Subcutaneous abdominal adipose tissue (tissue), 5 donors: ENCODE results near the gene VPS4B.

ENCODE experiments used
- H3K27ac ChIP-seq: one replicate; pipeline ENCODE4 v1.7.0; 2013; ENCODE audit warnings: low read depth, mild to moderate bottlenecking, inconsistent platforms, low read length, moderate library complexity
- H3K27me3 ChIP-seq, 5 donors: one replicate each; pipeline ENCODE4 v1.7.0; 2013; ENCODE audit warnings: low read length in 5 of 5, inconsistent platforms in 1 of 5; ENCODE audit not compliant: control insufficient read depth in 5 of 5, insufficient read depth in 4 of 5
- H3K36me3 ChIP-seq, 5 donors: one replicate each; pipeline ENCODE4 v1.7.0; 2013; ENCODE audit warnings: low read length in 5 of 5; ENCODE audit not compliant: control insufficient read depth in 5 of 5, insufficient read depth in 5 of 5
- H3K4me1 ChIP-seq, 5 donors: one replicate each; pipeline ENCODE4 v1.7.0; 2013; ENCODE audit warnings: low read length in 5 of 5, mild to moderate bottlenecking in 3 of 5, moderate library complexity in 1 of 5; ENCODE audit not compliant: control insufficient read depth in 5 of 5, insufficient read depth in 5 of 5
- H3K4me3 ChIP-seq, 5 donors: one replicate each; pipeline ENCODE4 v1.7.0; 2013; ENCODE audit warnings: low read length in 5 of 5, low read depth in 1 of 5
- H3K9ac ChIP-seq, 5 donors: one replicate each; pipeline ENCODE4 v1.7.0; 2013; ENCODE audit warnings: low read length in 5 of 5, mild to moderate bottlenecking in 4 of 5, moderate library complexity in 3 of 5
- H3K9me3 ChIP-seq, 5 donors: one replicate each; pipeline ENCODE4 v1.7.0; 2013; ENCODE audit warnings: low read length in 5 of 5; ENCODE audit not compliant: control insufficient read depth in 5 of 5
- donor health status: healthy.
- donor health status: healthy.
- donor health status: healthy.
- donor health status: healthy.
- donor health status: healthy.

The VPS4B gene

DNA sequence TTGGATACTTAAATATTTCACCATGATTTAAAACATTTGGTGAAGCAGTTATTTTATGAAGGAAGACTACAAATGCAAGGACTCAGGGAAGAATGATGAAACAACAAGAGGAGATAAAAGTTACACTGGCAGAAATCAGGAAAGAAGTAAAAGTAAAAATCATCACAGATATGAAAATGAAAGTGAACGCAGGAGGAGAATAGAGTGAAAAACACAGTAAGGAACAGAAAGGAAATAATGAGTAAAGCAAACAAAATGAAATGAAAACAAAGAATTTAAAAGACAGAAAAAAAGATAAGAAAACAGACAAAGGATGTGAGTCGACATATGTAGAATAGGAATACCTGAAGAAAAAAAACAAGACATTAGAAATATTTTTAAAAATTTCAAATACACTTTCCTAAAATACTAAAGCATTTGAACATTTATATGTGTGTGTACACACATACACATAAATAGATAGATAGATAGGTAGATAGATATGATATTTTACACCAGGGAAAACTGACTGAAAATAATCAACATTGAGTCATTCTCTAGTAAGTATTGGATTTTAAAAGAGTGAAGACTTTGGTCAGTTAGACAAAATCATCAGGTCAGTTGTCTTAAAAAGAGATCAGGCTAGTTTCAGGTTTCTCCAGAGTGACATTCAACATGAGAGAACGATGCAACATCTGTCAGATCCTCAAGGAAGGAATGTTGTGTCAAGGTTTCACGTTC is 43.2 kb downstream of the VPS4B start:
- Histone ChIP-seq H3K4me1 (no peaks in the 10 kb centered on the region), H3K27me3 (no peaks in the 10 kb centered on the region), H3K36me3 (peaks cover 0 to 3% (median 0%) of the 10 kb centered on the region in 5 donors), H3K4me3 (no peak overlapping the region), H3K9me3 (peaks cover 0 to 13% (median 12%) of the 10 kb centered on the region in 5 donors), H3K27ac (no peak overlapping the region), H3K9ac (no peak overlapping the region)

DNA sequence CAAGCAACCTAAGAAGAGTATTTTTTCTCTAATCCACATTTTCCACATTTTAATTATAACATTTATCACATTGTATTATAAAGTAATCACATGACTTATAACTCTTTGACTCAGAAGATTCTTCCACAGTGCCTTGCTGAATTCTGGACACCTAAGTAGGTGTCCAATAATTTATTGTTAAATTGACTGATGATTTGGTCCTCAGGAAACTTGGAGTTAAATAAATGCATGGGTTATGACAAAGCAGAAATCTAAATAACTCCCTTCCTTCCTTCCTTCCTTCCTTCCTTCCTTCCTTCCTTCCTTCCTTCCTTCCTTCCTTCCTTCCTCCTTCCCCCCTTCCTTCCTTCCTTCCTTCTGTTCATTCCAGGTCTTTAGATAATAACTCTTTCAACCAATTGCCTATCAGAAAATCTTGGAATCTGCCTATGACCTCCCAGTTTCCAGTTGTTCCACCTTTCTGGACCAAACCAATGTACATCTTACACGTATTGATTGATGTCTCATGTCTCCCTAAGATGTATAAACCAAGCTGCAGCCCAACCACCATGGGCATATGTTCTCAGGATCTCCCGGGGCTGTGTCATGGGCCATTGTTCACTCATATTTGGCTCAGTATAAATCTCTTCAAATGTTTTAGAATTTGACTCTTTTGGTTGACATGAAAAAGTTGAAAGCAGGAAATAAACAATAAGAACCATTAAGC is 44.8 kb downstream of the VPS4B start:
- H3K9me3 ChIP-seq = peaks cover 0 to 13% (median 9%) of the 10 kb centered on the region in 5 donors
- H3K27me3 ChIP-seq = no peaks in the 10 kb centered on the region
- H3K4me3 ChIP-seq = no peak overlapping the region
- no peak overlapping the region for H3K27ac ChIP-seq
- H3K4me1 ChIP-seq = no peaks in the 10 kb centered on the region
- no peaks in the 10 kb centered on the region for H3K36me3 ChIP-seq
- no peak overlapping the region for H3K9ac ChIP-seq

DNA sequence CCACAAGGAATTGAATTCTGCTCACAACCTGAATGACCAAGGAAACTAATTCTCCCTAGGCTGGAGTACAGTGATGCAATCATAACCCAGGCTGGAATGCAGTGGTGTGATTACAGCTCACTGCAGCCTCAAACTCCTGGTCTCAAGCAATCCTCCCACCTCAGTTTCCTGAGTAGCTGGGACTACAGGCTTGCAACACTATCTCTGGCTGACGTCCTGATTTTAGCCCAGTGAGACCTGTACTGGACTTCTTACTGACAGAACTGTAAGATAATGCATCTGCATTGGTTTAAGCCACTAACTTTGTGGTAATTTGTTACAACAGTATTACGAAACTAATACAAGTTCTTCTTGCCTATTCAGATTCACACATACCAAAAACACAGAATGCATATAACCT is 45.7 kb downstream of the VPS4B start:
- no peak overlapping the region for H3K27ac ChIP-seq
- no peak overlapping the region for H3K4me3 ChIP-seq
- no peaks in the 10 kb centered on the region for H3K27me3 ChIP-seq
- H3K4me1 ChIP-seq = no peaks in the 10 kb centered on the region
- no peak overlapping the region for H3K9ac ChIP-seq
- no peaks in the 10 kb centered on the region for H3K36me3 ChIP-seq
- peaks cover 0 to 13% (median 9%) of the 10 kb centered on the region in 5 donors for H3K9me3 ChIP-seq

DNA sequence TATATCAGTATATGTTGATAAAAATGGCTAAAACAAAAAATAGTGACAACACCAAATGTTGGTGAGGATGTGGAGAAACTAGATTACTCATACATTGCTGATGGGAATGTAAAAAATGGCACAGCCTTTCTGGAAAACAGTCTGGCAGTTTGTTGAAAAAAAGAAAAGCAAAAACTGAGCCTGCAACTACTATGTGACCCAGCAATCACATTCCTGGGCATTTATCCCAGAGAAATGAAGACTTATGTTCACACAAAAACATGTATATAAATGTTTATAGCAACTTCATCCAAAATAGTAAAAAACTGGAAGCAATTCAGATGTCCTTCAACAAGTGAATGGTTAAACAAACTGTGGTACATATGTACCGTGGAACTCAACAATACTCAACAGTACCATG is 47.7 kb downstream of the VPS4B start:
- H3K27me3 ChIP-seq = no peaks in the 10 kb centered on the region
- H3K36me3 ChIP-seq = no peaks in the 10 kb centered on the region
- H3K4me3 ChIP-seq = no peak overlapping the region
- H3K27ac ChIP-seq = no peak overlapping the region
- H3K9ac ChIP-seq = no peak overlapping the region
- H3K9me3 ChIP-seq = peaks cover 0 to 13% (median 9%) of the 10 kb centered on the region in 5 donors
- no peaks in the 10 kb centered on the region for H3K4me1 ChIP-seq

DNA sequence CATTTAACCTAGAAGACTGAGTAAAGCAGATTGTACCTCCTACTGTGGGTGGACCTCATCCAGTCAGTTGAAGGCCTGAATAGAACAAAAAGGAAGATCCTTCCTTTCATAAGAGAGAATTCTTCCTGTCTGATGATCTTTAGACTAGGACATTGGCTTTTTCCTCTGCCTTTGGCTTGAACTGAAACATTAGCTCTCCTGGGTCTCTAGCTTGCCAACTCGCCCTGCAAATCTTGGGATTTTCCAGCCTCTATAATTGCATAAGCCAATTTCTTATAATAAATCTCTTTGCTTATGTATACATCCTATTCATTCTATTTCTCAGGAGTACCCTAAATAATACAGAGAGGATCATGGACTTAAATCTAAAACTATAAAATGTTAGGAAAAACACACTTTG is 49.1 kb downstream of the VPS4B start:
- H3K9ac ChIP-seq = no peak overlapping the region
- peaks cover 0 to 4% (median 2%) of the 10 kb centered on the region in 5 donors for H3K4me1 ChIP-seq
- H3K27ac ChIP-seq = no peak overlapping the region
- H3K27me3 ChIP-seq = no peaks in the 10 kb centered on the region
- no peaks in the 10 kb centered on the region for H3K36me3 ChIP-seq
- H3K4me3 ChIP-seq = no peak overlapping the region
- H3K9me3 ChIP-seq = peaks cover 0 to 13% (median 9%) of the 10 kb centered on the region in 5 donors

DNA sequence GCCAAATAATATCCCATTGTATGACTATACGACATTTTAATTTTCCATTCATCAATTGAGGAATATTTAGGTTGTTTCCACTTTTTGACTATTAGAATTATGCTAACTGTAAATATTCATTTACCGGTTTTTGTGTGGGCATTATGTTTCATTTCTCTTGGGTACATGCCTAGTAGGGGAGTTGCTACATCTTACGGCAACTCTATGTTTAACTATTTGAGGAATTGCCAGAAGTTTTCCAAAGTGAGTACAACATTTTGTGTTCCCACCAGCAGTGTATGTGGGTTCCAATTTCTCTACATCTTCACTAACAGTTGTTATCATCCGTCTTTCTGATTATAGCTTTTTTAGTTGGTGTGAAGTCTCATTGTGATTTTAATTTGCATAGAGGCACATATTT is 53.7 kb downstream of the VPS4B start:
- Histone ChIP-seq H3K9me3 (peaks cover 0 to 4% (median 0%) of the 10 kb centered on the region in 5 donors), H3K4me1 (peaks cover 2 to 25% (median 21%) of the 10 kb centered on the region in 5 donors), H3K9ac (peak overlapping the region in 2 of 5 donors; percentile 89 to 90), H3K36me3 (no peaks in the 10 kb centered on the region), H3K27ac (peak overlapping the region; percentile 93), H3K4me3 (peak overlapping the region in 3 of 5 donors; percentile 92 to 95 (median 94)), H3K27me3 (no peaks in the 10 kb centered on the region)

DNA sequence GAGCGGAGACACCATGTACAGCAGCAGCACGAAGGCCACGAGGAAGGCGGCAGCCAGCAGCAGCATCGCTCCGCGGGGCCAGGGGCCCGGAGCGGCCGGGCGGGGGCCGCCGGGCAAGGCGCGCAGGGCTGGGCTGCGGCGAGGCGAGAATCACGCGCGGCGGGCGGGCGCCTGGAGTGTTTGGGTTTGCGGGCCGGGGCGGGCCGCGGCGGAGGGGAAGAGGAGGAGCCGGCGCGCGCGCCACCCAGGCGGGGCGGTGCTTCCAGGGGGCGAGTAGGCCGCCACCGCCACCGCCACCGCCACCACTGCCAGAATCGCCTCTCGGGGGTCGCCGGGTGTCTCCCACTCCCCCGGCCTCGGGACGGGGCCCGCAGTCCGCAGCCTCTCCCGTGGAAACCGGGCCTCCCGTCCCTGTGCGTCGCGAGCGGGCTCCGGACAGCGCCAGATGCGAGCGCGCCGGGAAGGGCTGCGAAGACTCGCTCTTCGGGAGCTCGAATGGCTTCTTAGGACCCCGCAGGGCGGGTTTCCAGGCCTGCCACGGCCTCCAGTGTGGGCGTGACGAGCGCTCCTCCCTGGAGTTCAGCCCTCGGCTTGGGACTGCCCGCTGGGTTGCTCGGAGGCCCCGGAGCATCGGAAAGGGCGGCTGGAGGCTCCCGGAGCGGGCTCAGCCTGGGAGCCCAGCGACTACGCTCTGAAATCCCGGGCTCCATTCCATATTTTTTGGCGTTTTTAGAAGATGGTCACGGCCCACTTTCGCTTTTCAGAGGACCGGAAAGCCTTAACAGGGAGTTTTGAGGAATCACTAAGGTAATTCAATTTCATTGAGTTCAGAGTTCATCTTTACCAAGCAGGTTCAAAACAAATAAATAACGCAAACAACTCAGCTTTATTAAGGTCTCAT is 55.0 kb downstream of the VPS4B start, which contains the start of gene KDSR:
TSS of gene KDSR (minus strand) at position 154 of the 901 bp plus-strand sequence. CDS start at position 66, 88 bp downstream.
- peak within 1 kb of the TSS; percentile 71 to 90 (median 89) for H3K9ac ChIP-seq
- H3K27me3 ChIP-seq = no peaks in the 10 kb centered on the region
- peak within 1 kb of the TSS; percentile 83 to 98 (median 94) for H3K4me3 ChIP-seq
- no peaks in the 10 kb centered on the region for H3K9me3 ChIP-seq
- H3K4me1 ChIP-seq = peaks cover 2 to 25% (median 21%) of the 10 kb centered on the region in 5 donors
- H3K36me3 ChIP-seq = peaks cover 4 to 5% (median 4%) of the 10 kb centered on the region in 5 donors
- H3K27ac ChIP-seq = peak within 1 kb of the TSS; percentile 93

DNA sequence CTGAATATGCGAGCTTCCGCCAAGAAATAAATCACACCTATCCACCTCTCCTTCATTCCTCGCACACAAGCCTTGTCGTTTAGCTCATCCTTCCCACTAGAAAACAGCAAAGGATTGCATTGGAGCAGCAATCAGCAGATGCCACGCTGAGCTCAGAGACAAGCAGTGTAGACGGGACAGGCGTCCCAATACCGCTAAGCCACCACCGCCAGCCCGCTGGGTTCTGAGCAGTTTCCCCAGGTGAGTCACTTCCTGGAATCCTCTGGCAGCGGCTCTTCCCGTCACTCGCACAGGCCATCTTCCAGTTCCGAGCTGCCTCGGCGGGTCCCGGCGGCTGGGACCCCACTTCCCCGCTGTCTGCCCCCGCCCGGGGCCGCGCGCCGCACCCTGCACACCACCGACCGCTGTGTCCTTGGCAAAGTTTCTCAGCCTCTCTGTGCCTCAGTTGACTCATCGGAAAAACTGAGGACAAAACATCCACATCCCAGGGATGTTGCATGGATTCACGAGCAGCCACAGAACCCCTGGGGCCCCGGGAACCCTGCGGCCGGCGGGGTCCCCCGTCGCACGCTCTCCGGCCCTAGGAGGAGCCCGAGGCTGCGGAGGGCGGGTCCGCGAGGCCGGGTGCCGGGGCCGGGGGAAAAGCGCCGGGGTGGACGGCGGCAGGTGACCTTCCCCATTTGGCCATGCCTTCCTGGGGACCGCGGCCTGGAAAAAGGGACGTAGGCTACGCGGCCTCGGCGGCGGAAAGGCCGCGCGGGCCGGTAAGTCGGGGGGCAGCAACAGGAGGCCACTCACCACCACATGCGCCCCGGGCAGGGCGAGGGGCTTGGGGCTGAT is 55.8 kb downstream of the VPS4B start:
- H3K27ac ChIP-seq = peak overlapping the region; percentile 93
- H3K9me3 ChIP-seq = no peaks in the 10 kb centered on the region
- H3K4me1 ChIP-seq = peaks cover 2 to 25% (median 21%) of the 10 kb centered on the region in 5 donors

DNA sequence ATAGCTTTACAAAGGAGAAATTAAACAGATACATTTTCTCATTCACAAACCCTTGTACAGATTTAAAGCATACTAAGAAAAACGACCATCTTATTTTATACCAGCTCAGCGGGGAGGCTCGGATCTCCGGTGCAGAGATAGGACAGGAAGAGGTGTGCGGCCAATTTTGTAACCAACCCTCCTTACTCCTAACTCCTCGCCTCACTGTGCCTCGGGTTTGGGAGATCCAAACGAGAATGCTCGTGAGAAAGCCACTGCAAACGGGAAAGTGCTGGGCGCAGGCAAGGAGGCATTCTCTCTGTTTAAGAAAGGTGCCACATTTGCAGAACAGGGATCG is 56.4 kb downstream of the VPS4B start:
- no peaks in the 10 kb centered on the region for H3K9me3 ChIP-seq
- H3K27me3 ChIP-seq = no peaks in the 10 kb centered on the region
- H3K4me1 ChIP-seq = peaks cover 2 to 25% (median 21%) of the 10 kb centered on the region in 5 donors
- peak overlapping the region; percentile 83 to 98 (median 94) for H3K4me3 ChIP-seq
- peaks cover 5 to 15% (median 12%) of the 10 kb centered on the region in 5 donors for H3K36me3 ChIP-seq
- peak overlapping the region; percentile 68 to 90 (median 86) for H3K9ac ChIP-seq
- peak overlapping the region; percentile 93 for H3K27ac ChIP-seq

More for the DNA sequence above, 55.8 kb downstream of the VPS4B start:
- Histone ChIP-seq H3K9ac (peak overlapping the region; percentile 68 to 90 (median 86)), H3K27me3 (no peaks in the 10 kb centered on the region), H3K36me3 (peaks cover 5 to 11% (median 11%) of the 10 kb centered on the region in 5 donors), H3K4me3 (peak overlapping the region; percentile 83 to 98 (median 94))
